Measurements from ENCODE around the gene TTLL13. TPM values are rescaled to one million over a fixed set of nuclear protein-coding genes. Genes with fewer than 3 reads are reported as not detected.
"Not testable (repeated sequence)": the region's sequence is repeated elsewhere in the genome, so short reads cannot be mapped to it uniquely, and the experiment has no call there.

The TTLL13 gene
- total and polyA plus RNA-seq, 7 experiments from 2014 or later = 0.40 to 1.8 (median 0.63) TPM; not detected in 3

- peaks cover 3 to 22% (median 5%) of the 10 kb centered on the region in 3 experiments for H3K36me3 ChIP-seq (ENCODE audit: control insufficient read depth in 2 of 3, insufficient read depth in 3 of 3, low read length in 3 of 3)
- ChIA-PET CTCF (no interaction called here), POLR2A (interaction anchor here (0.6 to 4.0 kb wide), 10 partner anchors 10 to 164 kb away, joined by 3 to 61 read pairs (median 4); partner anchors contain the start of genes CIB1, GDPGP1, IDH2 and SEMA4B)
- peak overlapping the region; percentile 96 for H3K27ac ChIP-seq (ENCODE audit: low read depth, low read length)
- no peaks in the 10 kb centered on the region for H3K27me3 Mint-ChIP-seq
- peak overlapping the region; percentile 84 for H3K4me3 ChIP-seq (ENCODE audit: low read length)
- H3K27me3 ChIP-seq (ENCODE audit: control insufficient read depth in 2 of 2, insufficient read depth in 2 of 2, low read length in 2 of 2) = no peaks in the 10 kb centered on the region
- peak overlapping the region; percentile 98 to 100 (median 99) for H3K27ac Mint-ChIP-seq
- H3K9me3 Mint-ChIP-seq = no peaks in the 10 kb centered on the region
- H3K4me3 Mint-ChIP-seq = peak overlapping the region; percentile 95 to 99 (median 97)
- ATAC-seq = no peak
- peaks cover 11 to 29% (median 22%) of the 10 kb centered on the region in 5 donors for H3K36me3 Mint-ChIP-seq
- peaks cover 31 to 70% (median 58%) of the 10 kb centered on the region in 7 donors for H3K4me1 Mint-ChIP-seq
- peaks cover 38 to 40% of the 10 kb centered on the region in 2 donors for H3K4me1 ChIP-seq (ENCODE audit: control insufficient read depth in 2 of 2, insufficient read depth in 2 of 2, low read length in 2 of 2)
- no peaks in the 10 kb centered on the region for H3K9me3 ChIP-seq (ENCODE audit: control insufficient read depth in 2 of 3, low read length in 3 of 3)
- intact Hi-C loops (cut with micrococcal nuclease) = loop anchor here in 1 of 2 donors (1.0 to 10.0 kb wide), 2 partner anchors 10 to 372 kb away; partner anchors contain the start of gene AP3S2
- peak in 2 of 9 donors; percentile 11 to 13 for DNase-seq
Observed at GRCh38 chr15:90266485-90266884, 17.1 kb downstream of the TTLL13 start.

- H3K9me3 Mint-ChIP-seq = no peaks in the 10 kb centered on the region
- no peak overlapping the region for H3K4me3 ChIP-seq (ENCODE audit: low read length)
- no peaks in the 10 kb centered on the region for H3K27me3 Mint-ChIP-seq
- peaks cover 12 to 42% (median 14%) of the 10 kb centered on the region in 3 experiments for H3K36me3 ChIP-seq (ENCODE audit: control insufficient read depth in 2 of 3, insufficient read depth in 3 of 3, low read length in 3 of 3)
- POLR2A ChIA-PET = interaction anchor here (0.5 to 4.0 kb wide), 4 partner anchors 36 to 195 kb away, joined by 3 to 61 read pairs (median 4); partner anchors contain the start of genes CIB1, GDPGP1 and SEMA4B
- CTCF ChIA-PET = interaction anchor here (1.5 kb wide), 1 partner anchor 33 kb away, joined by 3 read pairs; no protein-coding TSS in a partner anchor
- no peaks in the 10 kb centered on the region for H3K9me3 ChIP-seq (ENCODE audit: control insufficient read depth in 2 of 3, low read length in 3 of 3)
- H3K4me1 ChIP-seq (ENCODE audit: control insufficient read depth in 2 of 2, insufficient read depth in 2 of 2, low read length in 2 of 2) = peaks cover 38 to 40% of the 10 kb centered on the region in 2 donors
- DNase-seq (no peak), ATAC-seq (no peak)
- no peak overlapping the region for H3K27ac ChIP-seq (ENCODE audit: low read depth, low read length)
- peak overlapping the region; percentile 58 to 99 (median 91) for H3K4me3 Mint-ChIP-seq
- intact Hi-C loops (cut with micrococcal nuclease) = loop anchor here in 1 of 2 donors (10.0 kb wide), 1 partner anchor 374 kb away; the partner anchor contains the start of gene AP3S2
- H3K36me3 Mint-ChIP-seq = peaks cover 15 to 41% (median 25%) of the 10 kb centered on the region in 5 donors
- no peaks in the 10 kb centered on the region for H3K27me3 ChIP-seq (ENCODE audit: control insufficient read depth in 2 of 2, insufficient read depth in 2 of 2, low read length in 2 of 2)
- H3K4me1 Mint-ChIP-seq = peaks cover 45 to 84% (median 71%) of the 10 kb centered on the region in 7 donors
- peak overlapping the region; percentile 26 to 83 (median 73) for H3K27ac Mint-ChIP-seq
Observed at GRCh38 chr15:90268415-90268814, 19.1 kb downstream of the TTLL13 start.

- H3K4me3 Mint-ChIP-seq = peak overlapping the region in 9 of 10 donors; percentile 14 to 99 (median 61)
- H3K4me1 Mint-ChIP-seq = peaks cover 43 to 82% (median 66%) of the 10 kb centered on the region in 7 donors
- peaks cover 0 to 3% (median 0%) of the 10 kb centered on the region in 11 donors for H3K9me3 Mint-ChIP-seq
- DNase-seq (no peak), ATAC-seq (no peak)
- peak overlapping the region in 7 of 9 donors; percentile 14 to 84 (median 82) for H3K27ac Mint-ChIP-seq
- intact Hi-C loops (cut with micrococcal nuclease) = no loop called here
- H3K36me3 Mint-ChIP-seq = peaks cover 20 to 48% (median 31%) of the 10 kb centered on the region in 5 donors
- no peak overlapping the region for H3K4me3 ChIP-seq (ENCODE audit: low read length)
- CTCF ChIA-PET = interaction anchor here (0.5 to 1.7 kb wide), 3 partner anchors 12 to 238 kb away, joined by 3 to 8 read pairs (median 3); no protein-coding TSS in a partner anchor
- H3K9me3 ChIP-seq (ENCODE audit: control insufficient read depth in 2 of 3, low read length in 3 of 3) = no peaks in the 10 kb centered on the region
- H3K27ac ChIP-seq (ENCODE audit: low read depth, low read length) = peak overlapping the region; percentile 42
- POLR2A ChIA-PET = interaction anchor here (0.7 to 0.8 kb wide), 2 partner anchors 37 to 39 kb away, joined by 3 to 4 read pairs; partner anchors contain the start of genes CIB1 and GDPGP1
- peaks cover 31 to 32% of the 10 kb centered on the region in 2 donors for H3K4me1 ChIP-seq (ENCODE audit: control insufficient read depth in 2 of 2, insufficient read depth in 2 of 2, low read length in 2 of 2)
- no peaks in the 10 kb centered on the region for H3K27me3 Mint-ChIP-seq
- H3K27me3 ChIP-seq (ENCODE audit: control insufficient read depth in 2 of 2, insufficient read depth in 2 of 2, low read length in 2 of 2) = no peaks in the 10 kb centered on the region
- H3K36me3 ChIP-seq (ENCODE audit: control insufficient read depth in 2 of 3, insufficient read depth in 3 of 3, low read length in 3 of 3) = peaks cover 12 to 50% (median 14%) of the 10 kb centered on the region in 3 experiments
Observed at GRCh38 chr15:90270502-90271150, 21.3 kb downstream of the TTLL13 start.

- no peak overlapping the region for H3K4me3 ChIP-seq (ENCODE audit: low read length)
- ChIA-PET POLR2A (interaction anchor here (0.6 to 0.8 kb wide), 2 partner anchors 40 to 107 kb away, joined by 3 to 4 read pairs; no protein-coding TSS in a partner anchor), CTCF (interaction anchor here (0.5 to 1.7 kb wide), 4 partner anchors 11 to 199 kb away, joined by 3 to 8 read pairs (median 3); no protein-coding TSS in a partner anchor)
- H3K9me3 Mint-ChIP-seq = peaks cover 0 to 3% (median 0%) of the 10 kb centered on the region in 11 donors
- peak overlapping the region in 8 of 9 donors; percentile 47 to 83 (median 70) for H3K27ac Mint-ChIP-seq
- no peaks in the 10 kb centered on the region for H3K27me3 ChIP-seq (ENCODE audit: control insufficient read depth in 2 of 2, insufficient read depth in 2 of 2, low read length in 2 of 2)
- H3K27ac ChIP-seq (ENCODE audit: low read depth, low read length) = peak overlapping the region; percentile 42
- H3K9me3 ChIP-seq (ENCODE audit: control insufficient read depth in 2 of 3, low read length in 3 of 3) = no peaks in the 10 kb centered on the region
- H3K4me1 Mint-ChIP-seq = peaks cover 41 to 74% (median 64%) of the 10 kb centered on the region in 7 donors
- H3K27me3 Mint-ChIP-seq = no peaks in the 10 kb centered on the region
- intact Hi-C loops (cut with micrococcal nuclease) = no loop called here
- peaks cover 29 to 32% of the 10 kb centered on the region in 2 donors for H3K4me1 ChIP-seq (ENCODE audit: control insufficient read depth in 2 of 2, insufficient read depth in 2 of 2, low read length in 2 of 2)
- DNase-seq = no peak
- H3K36me3 ChIP-seq (ENCODE audit: control insufficient read depth in 2 of 3, insufficient read depth in 3 of 3, low read length in 3 of 3) = peaks cover 12 to 50% (median 14%) of the 10 kb centered on the region in 3 experiments
- peaks cover 20 to 47% (median 29%) of the 10 kb centered on the region in 5 donors for H3K36me3 Mint-ChIP-seq
- H3K4me3 Mint-ChIP-seq = peak overlapping the region in 2 of 10 donors; percentile 16 to 99
- ATAC-seq = no peak
Observed at GRCh38 chr15:90271459-90272166, 22.3 kb downstream of the TTLL13 start.

GRCh38 chr15:90278467-90278866 lies 29.1 kb downstream of the TTLL13 start:
- H3K27ac Mint-ChIP-seq; H3K36me3 ChIP-seq (ENCODE audit: control insufficient read depth in 2 of 3, insufficient read depth in 3 of 3, low read length in 3 of 3); intact Hi-C loops (cut with micrococcal nuclease); H3K9me3 ChIP-seq (ENCODE audit: control insufficient read depth in 2 of 3, low read length in 3 of 3); H3K27ac ChIP-seq (ENCODE audit: low read depth, low read length); H3K36me3 Mint-ChIP-seq; H3K4me3 Mint-ChIP-seq; H3K27me3 ChIP-seq (ENCODE audit: control insufficient read depth in 2 of 2, insufficient read depth in 2 of 2, low read length in 2 of 2); H3K4me1 ChIP-seq (ENCODE audit: control insufficient read depth in 2 of 2, insufficient read depth in 2 of 2, low read length in 2 of 2); H3K9me3 Mint-ChIP-seq; CTCF ChIA-PET; H3K4me3 ChIP-seq (ENCODE audit: low read length); H3K27me3 Mint-ChIP-seq; ATAC-seq: not testable (repeated sequence)
- peak in 1 of 9 donors; percentile 4 for DNase-seq
- POLR2A ChIA-PET = interaction anchor here (0.8 kb wide), 1 partner anchor 530 kb away, joined by 4 read pairs; no protein-coding TSS in a partner anchor
- H3K4me1 Mint-ChIP-seq = peaks cover 0 to 11% (median 8%) of the 10 kb centered on the region in 7 donors

- not testable (repeated sequence) for H3K27me3 ChIP-seq (ENCODE audit: control insufficient read depth in 2 of 2, insufficient read depth in 2 of 2, low read length in 2 of 2); H3K36me3 Mint-ChIP-seq
Observed at GRCh38 chr15:90280743-90281142, 31.4 kb downstream of the TTLL13 start.

More at GRCh38 chr15:90280743-90281142, 31.4 kb downstream of the TTLL13 start:
- H3K27ac Mint-ChIP-seq; DNase-seq; POLR2A ChIA-PET; H3K9me3 Mint-ChIP-seq; H3K4me1 ChIP-seq (ENCODE audit: control insufficient read depth in 2 of 2, insufficient read depth in 2 of 2, low read length in 2 of 2); CTCF ChIA-PET; H3K27ac ChIP-seq (ENCODE audit: low read depth, low read length); H3K27me3 Mint-ChIP-seq; H3K4me3 Mint-ChIP-seq; ATAC-seq; H3K36me3 ChIP-seq (ENCODE audit: control insufficient read depth in 2 of 3, insufficient read depth in 3 of 3, low read length in 3 of 3); H3K4me3 ChIP-seq (ENCODE audit: low read length); intact Hi-C loops (cut with micrococcal nuclease); H3K4me1 Mint-ChIP-seq; H3K9me3 ChIP-seq (ENCODE audit: control insufficient read depth in 2 of 3, low read length in 3 of 3): not testable (repeated sequence)
